K562 (cell line): ENCODE results near the gene TUBGCP6.

ENCODE experiments used
- CSDE1 ChIP-seq, 2 experiments: fragments of 450-650 bp; IDR thresholded peaks; 2 replicates each; pipeline ENCODE4 v1.6.1; 2016; ENCODE audit warnings: mild to moderate bottlenecking in 1 of 2
- POLR3A ChIP-seq: IDR thresholded peaks from 2 replicates; pipeline ENCODE4 v1.6.1; 2011; ENCODE audit warnings: borderline replicate concordance, mild to moderate bottlenecking, moderate library complexity; ENCODE audit not compliant: insufficient read length, insufficient read depth; ENCODE audit errors: extremely low read depth

GRCh38 chr22:50215297-50216054 lies 29.3 kb downstream of the TUBGCP6 start:
- TF ChIP-seq POLR3A = no peak
- no peak for TF ChIP-seq CSDE1 (IDR thresholded peaks at IDR 0.05)
